GM12891 (cell line): Measurements from ENCODE around the gene PIGA.

Experiments used
- POLR2A ChIP-seq: IDR thresholded peaks from 2 replicates; pipeline ENCODE4 v1.6.1; 2011; ENCODE audit warnings: low read depth, low read length, control low read depth
- POLR2AphosphoS5 ChIP-seq: IDR thresholded peaks from 2 replicates; pipeline ENCODE4 v1.6.1; 2011; ENCODE audit warnings: low read depth, low read length, control low read depth

GRCh38 chrX:15334561-15334960, 762 bp downstream of the PIGA start:
- TF ChIP-seq POLR2A (no peak), POLR2AphosphoS5 (no peak)
